ENCODE measurements around the gene MFSD6L. TPM values are rescaled to one million over a fixed set of nuclear protein-coding genes. Genes with fewer than 3 reads are reported as not detected.

The MFSD6L gene
- total and polyA plus RNA-seq, 2 experiments from 2014 or later, result not detected

GRCh38 chr17:8836821-8837562 lies 37.8 kb upstream of the MFSD6L start:
- H3K36me3 ChIP-seq, result no peaks in the 10 kb centered on the region
- no peak overlapping the region for H3K27ac ChIP-seq
- H3K4me3 ChIP-seq, result no peak overlapping the region
- DNase-seq (ENCODE audit: low read depth in 1 of 2, low spot score in 1 of 2), result peak in 1 of 2 donors; percentile 39
- TF ChIP-seq CTCF (IDR thresholded peaks at IDR 0.05; ENCODE audit: low read depth, low read length), result no peak
- H3K27me3 ChIP-seq, result no peaks in the 10 kb centered on the region
- H3K9me3 ChIP-seq (ENCODE audit: low read depth), result no peaks in the 10 kb centered on the region
- H3K4me1 ChIP-seq (ENCODE audit: low read depth), result no peaks in the 10 kb centered on the region

GRCh38 chr17:8835631-8836364 lies 36.6 kb upstream of the MFSD6L start:
- H3K4me1 ChIP-seq (ENCODE audit: low read depth), result no peaks in the 10 kb centered on the region
- no peaks in the 10 kb centered on the region for H3K9me3 ChIP-seq (ENCODE audit: low read depth)
- no peak for TF ChIP-seq CTCF (IDR thresholded peaks at IDR 0.05; ENCODE audit: low read depth, low read length)
- DNase-seq (ENCODE audit: low read depth in 1 of 2, low spot score in 1 of 2), result no peak
- H3K27ac ChIP-seq, result no peak overlapping the region
- no peaks in the 10 kb centered on the region for H3K27me3 ChIP-seq
- no peak overlapping the region for H3K4me3 ChIP-seq
- H3K36me3 ChIP-seq, result no peaks in the 10 kb centered on the region

DNA sequence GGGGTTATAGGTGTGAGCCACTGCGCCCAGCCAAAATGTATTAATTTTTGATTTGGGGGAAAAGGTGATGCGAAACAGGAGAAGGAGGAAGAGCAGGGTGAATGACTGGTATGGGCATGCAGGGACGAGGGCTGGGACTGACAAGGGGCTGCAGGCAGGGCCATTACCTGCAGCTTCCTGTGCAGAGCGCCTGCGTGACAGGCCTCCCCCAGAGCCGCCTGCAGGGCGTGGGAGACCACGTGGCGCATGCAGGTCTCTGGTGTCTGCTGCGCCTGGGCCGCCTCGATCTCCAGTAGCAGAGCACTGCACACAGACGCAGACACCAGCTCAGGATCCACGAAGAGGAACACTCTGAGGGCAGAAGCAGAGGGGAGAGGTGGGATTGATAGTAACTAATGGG lies 35.9 kb upstream of the MFSD6L start:
- H3K4me3 ChIP-seq, result no peak overlapping the region
- no peak for DNase-seq (ENCODE audit: low read depth in 1 of 2, low spot score in 1 of 2)
- no peaks in the 10 kb centered on the region for H3K4me1 ChIP-seq (ENCODE audit: low read depth)
- no peak for TF ChIP-seq CTCF (IDR thresholded peaks at IDR 0.05; ENCODE audit: low read depth, low read length)
- no peaks in the 10 kb centered on the region for H3K27me3 ChIP-seq
- no peaks in the 10 kb centered on the region for H3K36me3 ChIP-seq
- H3K9me3 ChIP-seq (ENCODE audit: low read depth), result no peaks in the 10 kb centered on the region
- H3K27ac ChIP-seq, result no peak overlapping the region

DNA sequence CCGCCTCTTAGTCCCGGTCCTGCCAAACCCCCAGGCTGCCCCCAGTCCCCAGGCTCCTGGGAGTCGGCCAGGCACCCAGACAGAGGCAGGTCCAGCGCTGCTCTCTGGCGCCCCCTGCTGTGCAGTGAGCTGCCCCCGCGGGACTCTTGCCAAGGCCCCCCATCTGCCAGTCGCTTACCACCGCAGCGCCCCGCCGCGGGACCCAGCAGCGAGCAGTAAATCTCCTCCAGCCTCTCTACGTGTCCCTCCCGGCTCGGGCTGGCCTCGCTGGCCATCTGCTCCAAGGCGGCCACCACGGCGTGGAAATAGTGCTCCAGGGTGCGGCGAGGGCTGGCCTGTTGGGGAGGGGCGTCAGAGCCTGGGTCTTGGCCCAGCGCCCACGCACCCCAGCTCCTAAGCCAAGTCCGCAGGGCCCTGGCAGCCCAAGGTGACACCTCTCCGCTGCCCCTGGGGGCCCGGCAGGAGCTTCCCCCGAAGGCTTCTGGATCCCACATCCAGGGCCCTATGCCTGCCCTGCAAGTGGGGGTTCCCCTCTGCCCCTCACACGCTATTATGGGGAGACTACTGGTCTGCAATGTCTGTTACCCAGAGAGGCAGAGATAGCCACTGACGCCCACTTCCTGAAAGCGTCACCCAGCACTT lies 33.7 kb upstream of the MFSD6L start:
- DNase-seq (ENCODE audit: low read depth in 1 of 2, low spot score in 1 of 2), result peak in 1 of 2 donors; percentile 46
- Histone ChIP-seq H3K4me1 (ENCODE audit: low read depth) (no peaks in the 10 kb centered on the region), H3K36me3 (no peaks in the 10 kb centered on the region), H3K27me3 (no peaks in the 10 kb centered on the region), H3K4me3 (no peak overlapping the region), H3K9me3 (ENCODE audit: low read depth) (no peaks in the 10 kb centered on the region), H3K27ac (no peak overlapping the region)
- peak; percentile 43 for TF ChIP-seq CTCF (IDR thresholded peaks at IDR 0.05; ENCODE audit: low read depth, low read length)

DNA sequence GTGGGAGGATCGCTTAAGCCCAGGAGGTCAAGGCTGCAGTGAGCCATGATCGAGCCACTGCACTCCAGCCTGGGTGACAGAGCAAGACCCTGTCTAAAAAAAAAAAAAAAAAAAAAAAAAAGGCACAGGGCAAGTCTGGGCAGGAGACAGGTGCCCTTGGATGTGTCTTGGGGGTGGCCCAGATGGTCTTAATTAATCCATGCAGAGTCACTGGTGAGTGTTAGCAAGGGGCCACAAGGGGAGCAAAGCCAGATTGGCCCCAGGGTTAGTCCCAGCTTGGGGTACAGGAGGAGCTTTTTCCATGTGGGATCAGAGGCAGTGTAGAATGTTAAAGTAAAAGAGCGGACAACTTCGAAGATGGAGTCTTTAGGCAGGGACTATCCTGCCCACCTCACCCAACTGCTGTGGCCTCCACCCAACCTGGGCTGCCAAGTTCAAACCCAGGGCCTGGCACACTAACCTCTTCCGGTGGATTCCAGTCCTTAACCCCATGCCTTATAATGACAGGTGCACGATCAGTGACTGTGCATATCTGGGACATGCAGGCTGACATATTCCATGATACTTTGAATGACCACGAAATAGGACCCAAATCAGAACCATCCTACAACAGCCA lies 32.2 kb upstream of the MFSD6L start:
- DNase-seq (ENCODE audit: low read depth in 1 of 2, low spot score in 1 of 2), result no peak

More for the DNA sequence above, 32.2 kb upstream of the MFSD6L start:
- Histone ChIP-seq H3K36me3 (no peaks in the 10 kb centered on the region), H3K27me3 (no peaks in the 10 kb centered on the region), H3K27ac (no peak overlapping the region), H3K4me1 (ENCODE audit: low read depth) (no peaks in the 10 kb centered on the region), H3K9me3 (ENCODE audit: low read depth) (no peaks in the 10 kb centered on the region), H3K4me3 (no peak overlapping the region)
- TF ChIP-seq CTCF (IDR thresholded peaks at IDR 0.05; ENCODE audit: low read depth, low read length), result no peak

Data from cardiac muscle cell (in vitro differentiated cells and primary cell).